Measurements from ENCODE around the gene SLC35D1. TPM values are rescaled to one million over a fixed set of nuclear protein-coding genes. Genes with fewer than 3 reads are reported as not detected.

SLC35D1 gene
- polyA plus RNA-seq, 1 donor (not counting 4 experiments of a cell fraction or from before 2014, with no cell fraction given): 12.2 TPM

DNA sequence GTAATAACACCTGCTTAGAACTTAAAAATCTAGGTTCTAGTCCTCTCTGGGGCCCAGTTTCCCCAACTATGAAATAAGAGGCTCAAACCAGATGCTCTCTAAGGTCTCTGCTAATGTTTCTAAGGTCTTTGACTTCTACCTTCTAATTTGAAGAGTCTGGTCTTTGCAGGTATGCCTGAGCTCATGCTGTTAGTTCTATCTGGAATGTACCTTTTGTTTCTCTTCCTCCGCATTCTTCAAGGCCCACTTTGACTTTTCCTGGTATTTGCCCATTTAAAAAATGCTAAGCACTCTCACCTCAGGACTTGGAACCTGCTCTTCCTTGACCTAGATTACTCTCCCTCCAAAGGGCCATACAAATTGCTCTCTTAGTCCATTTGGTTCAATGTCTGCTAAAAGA, 13.5 kb downstream of the SLC35D1 start:
- FAIRE-seq: no peak
- Histone ChIP-seq H3K27ac (ENCODE audit: control insufficient read depth, insufficient read depth, low read length) (no peak overlapping the region), H4K20me1 (ENCODE audit: control insufficient read depth, extremely low read depth, insufficient read depth, low read length) (no peaks in the 10 kb centered on the region), H3K4me3 (ENCODE audit: control insufficient read depth in 2 of 3, extremely low read depth in 1 of 3, insufficient read depth in 2 of 3, low read depth in 1 of 3, low read length in 3 of 3) (no peak overlapping the region), H3K27me3 (ENCODE audit: control insufficient read depth, extremely low read depth, insufficient read depth, low read length) (no peaks in the 10 kb centered on the region), H3K79me2 (ENCODE audit: control insufficient read depth, insufficient read depth, low read length) (no peaks in the 10 kb centered on the region), H3K36me3 (ENCODE audit: control insufficient read depth in 2 of 2, extremely low read depth in 1 of 2, insufficient read depth in 2 of 2, low read length in 2 of 2) (peaks cover 4 to 8% of the 10 kb centered on the region in 2 experiments), H3K9me3 (ENCODE audit: control insufficient read depth, low read depth, low read length) (no peaks in the 10 kb centered on the region), H3K4me1 (ENCODE audit: control insufficient read depth, extremely low read depth, insufficient read depth, low read length) (no peaks in the 10 kb centered on the region), H2AFZ (ENCODE audit: control insufficient read depth, low read length) (no peak overlapping the region), H3K4me2 (ENCODE audit: control insufficient read depth, extremely low read depth, insufficient read depth, low read depth, low read length) (no peak overlapping the region), H3K9me1 (ENCODE audit: control insufficient read depth, extremely low read depth, insufficient read depth, low read length) (no peaks in the 10 kb centered on the region), H3K9ac (ENCODE audit: control insufficient read depth, extremely low read depth, insufficient read depth, low read length) (no peak overlapping the region)
- dilution Hi-C loops (cut with MboI; ENCODE audit: extremely low pct_ligation_motif_present, low sequenced_read_pairs): no loop called here
- no peak for DNase-seq (ENCODE audit: low read depth, low spot score)
- no peak for TF ChIP-seq EZH2 (IDR thresholded peaks at IDR 0.05; ENCODE audit: low read length)
- TF ChIP-seq CTCF (optimal IDR thresholded peaks at IDR 0.05 in 1 of 3, IDR thresholded peaks at IDR 0.05 in 1 of 3, conservative IDR thresholded peaks at IDR 0.05 in 1 of 3; ENCODE audit: extremely low read depth in 1 of 3, insufficient read depth in 2 of 3, low read length in 3 of 3): no peak

- Histone ChIP-seq H2AFZ (ENCODE audit: control insufficient read depth, low read length) (no peak overlapping the region), H3K4me3 (ENCODE audit: control insufficient read depth in 2 of 3, extremely low read depth in 1 of 3, insufficient read depth in 2 of 3, low read depth in 1 of 3, low read length in 3 of 3) (no peak overlapping the region), H3K4me1 (ENCODE audit: control insufficient read depth, extremely low read depth, insufficient read depth, low read length) (no peaks in the 10 kb centered on the region), H3K9me1 (ENCODE audit: control insufficient read depth, extremely low read depth, insufficient read depth, low read length) (no peaks in the 10 kb centered on the region), H4K20me1 (ENCODE audit: control insufficient read depth, extremely low read depth, insufficient read depth, low read length) (no peaks in the 10 kb centered on the region), H3K79me2 (ENCODE audit: control insufficient read depth, insufficient read depth, low read length) (no peaks in the 10 kb centered on the region), H3K27me3 (ENCODE audit: control insufficient read depth, extremely low read depth, insufficient read depth, low read length) (no peaks in the 10 kb centered on the region), H3K36me3 (ENCODE audit: control insufficient read depth in 2 of 2, extremely low read depth in 1 of 2, insufficient read depth in 2 of 2, low read length in 2 of 2) (no peaks in the 10 kb centered on the region), H3K9ac (ENCODE audit: control insufficient read depth, extremely low read depth, insufficient read depth, low read length) (no peak overlapping the region), H3K4me2 (ENCODE audit: control insufficient read depth, extremely low read depth, insufficient read depth, low read depth, low read length) (no peak overlapping the region), H3K27ac (ENCODE audit: control insufficient read depth, insufficient read depth, low read length) (no peak overlapping the region), H3K9me3 (ENCODE audit: control insufficient read depth, low read depth, low read length) (no peaks in the 10 kb centered on the region)
- DNase-seq (ENCODE audit: low read depth, low spot score): no peak
- FAIRE-seq: no peak
- TF ChIP-seq EZH2 (IDR thresholded peaks at IDR 0.05; ENCODE audit: low read length): no peak
- no peak for TF ChIP-seq CTCF (optimal IDR thresholded peaks at IDR 0.05 in 1 of 3, IDR thresholded peaks at IDR 0.05 in 1 of 3, conservative IDR thresholded peaks at IDR 0.05 in 1 of 3; ENCODE audit: extremely low read depth in 1 of 3, insufficient read depth in 2 of 3, low read length in 3 of 3)
- dilution Hi-C loops (cut with MboI; ENCODE audit: extremely low pct_ligation_motif_present, low sequenced_read_pairs): no loop called here
Observed at GRCh38 chr1:67031859-67032247, 22.1 kb downstream of the SLC35D1 start.

All from keratinocyte (primary cell).